ENCODE measurements around the gene KITLG. TPM values are rescaled to one million over a fixed set of nuclear protein-coding genes. Genes with fewer than 3 reads are reported as not detected.
A peak's percentile ranks its signal among the peaks of the same experiment; 100 is the strongest.

Gene KITLG, protein sequence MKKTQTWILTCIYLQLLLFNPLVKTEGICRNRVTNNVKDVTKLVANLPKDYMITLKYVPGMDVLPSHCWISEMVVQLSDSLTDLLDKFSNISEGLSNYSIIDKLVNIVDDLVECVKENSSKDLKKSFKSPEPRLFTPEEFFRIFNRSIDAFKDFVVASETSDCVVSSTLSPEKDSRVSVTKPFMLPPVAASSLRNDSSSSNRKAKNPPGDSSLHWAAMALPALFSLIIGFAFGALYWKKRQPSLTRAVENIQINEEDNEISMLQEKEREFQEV
- total RNA-seq (2014; rRNA removed; shearing (Covaris generic)) (10.7 and 12.1 TPM in 2 replicates), polyA plus RNA-seq (2016; fragmentation: Nextera tagmentation; extraction: Ambion mirVana) (2.5 and 3.1 TPM in 2 replicates)
- long read RNA-seq, partial matches to known transcripts, result 0 of 1 reads
- long read RNA-seq, other reads (novel, unspliced or antisense), result 1 of 1 reads

DNA sequence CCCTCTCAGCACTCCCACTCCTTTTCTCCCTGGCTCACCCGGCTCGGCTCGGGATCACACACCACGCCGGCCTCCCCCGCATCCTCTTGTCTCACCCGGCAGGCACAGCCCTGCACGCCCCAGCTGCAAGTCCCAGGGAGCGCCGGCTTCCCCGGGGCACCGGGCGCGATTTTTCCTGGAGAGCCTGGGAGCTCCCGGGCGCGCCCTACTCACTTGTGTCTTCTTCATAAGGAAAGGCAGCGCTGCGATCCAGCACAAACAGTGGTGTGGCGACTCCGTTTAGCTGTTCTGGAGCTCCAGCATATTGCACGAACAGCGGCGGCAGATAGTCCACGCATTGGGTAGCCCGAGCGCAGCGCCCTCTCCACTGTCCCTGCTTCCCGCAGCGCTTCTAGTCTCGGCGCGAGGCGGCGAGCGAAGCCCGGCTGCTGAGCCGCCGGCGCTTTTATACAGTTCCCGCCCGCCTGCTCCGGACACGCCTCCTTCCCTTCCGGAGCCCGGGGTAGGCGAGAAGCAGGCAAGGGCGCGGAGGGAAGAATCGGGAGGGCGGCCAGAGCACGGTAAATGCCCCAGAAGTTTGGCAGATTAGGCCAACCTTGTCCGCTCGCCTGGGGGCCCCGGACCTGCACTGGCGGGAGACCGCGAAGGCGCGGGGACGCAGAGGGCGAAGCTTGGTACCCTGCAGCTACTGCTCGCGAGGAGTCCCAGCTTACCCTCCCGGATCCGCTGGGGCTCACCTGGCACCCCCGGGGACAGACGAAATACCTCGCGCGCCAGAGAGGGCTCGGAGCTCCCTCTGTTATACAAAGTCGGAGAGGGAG lies at the start of gene KITLG:
TSS of gene KITLG (minus strand) at position 421 of the 821 bp plus-strand sequence. CDS start at position 228, 193 bp downstream.
- H2AFZ ChIP-seq, result peak within 1 kb of the TSS; percentile 77
- H4K20me1 ChIP-seq (replicated peaks; ENCODE audit: insufficient read depth), result peaks cover 9% of the 10 kb centered on the region; the same call in 1 of the 2 replicates
- H3K27ac Mint-ChIP-seq, result no peak within 1 kb of the TSS
- peak within 1 kb of the TSS; percentile 93 for H3K4me2 ChIP-seq
- no peaks in the 10 kb centered on the region for H3K9me2 ChIP-seq (ENCODE audit: insufficient read depth)
- peaks cover 17% of the 10 kb centered on the region; the same call in 1 of the 2 replicates for H3K79me2 ChIP-seq (replicated peaks; ENCODE audit: insufficient read depth)
- peaks cover 47% of the 10 kb centered on the region for H3K4me1 ChIP-seq (ENCODE audit: insufficient read depth)
- peaks cover 2% of the 10 kb centered on the region for H3K36me3 Mint-ChIP-seq (ENCODE audit: low read depth)
- TF ChIP-seq EZH2phosphoT487 (IDR thresholded peaks at IDR 0.05; ENCODE audit: unreplicated experiment) (no peak), POLR2AphosphoS5 (IDR thresholded peaks at IDR 0.05; ENCODE audit: low read depth) (peak; percentile 72), NANOG (IDR thresholded peaks at IDR 0.05; ENCODE audit: borderline replicate concordance) (no peak), ZNF114 (CRISPR knock-in tag; IDR thresholded peaks at IDR 0.05) (peak; percentile 80; the same call in 1 of the 2 replicates)
- TF ChIP-seq, protein P1, sequence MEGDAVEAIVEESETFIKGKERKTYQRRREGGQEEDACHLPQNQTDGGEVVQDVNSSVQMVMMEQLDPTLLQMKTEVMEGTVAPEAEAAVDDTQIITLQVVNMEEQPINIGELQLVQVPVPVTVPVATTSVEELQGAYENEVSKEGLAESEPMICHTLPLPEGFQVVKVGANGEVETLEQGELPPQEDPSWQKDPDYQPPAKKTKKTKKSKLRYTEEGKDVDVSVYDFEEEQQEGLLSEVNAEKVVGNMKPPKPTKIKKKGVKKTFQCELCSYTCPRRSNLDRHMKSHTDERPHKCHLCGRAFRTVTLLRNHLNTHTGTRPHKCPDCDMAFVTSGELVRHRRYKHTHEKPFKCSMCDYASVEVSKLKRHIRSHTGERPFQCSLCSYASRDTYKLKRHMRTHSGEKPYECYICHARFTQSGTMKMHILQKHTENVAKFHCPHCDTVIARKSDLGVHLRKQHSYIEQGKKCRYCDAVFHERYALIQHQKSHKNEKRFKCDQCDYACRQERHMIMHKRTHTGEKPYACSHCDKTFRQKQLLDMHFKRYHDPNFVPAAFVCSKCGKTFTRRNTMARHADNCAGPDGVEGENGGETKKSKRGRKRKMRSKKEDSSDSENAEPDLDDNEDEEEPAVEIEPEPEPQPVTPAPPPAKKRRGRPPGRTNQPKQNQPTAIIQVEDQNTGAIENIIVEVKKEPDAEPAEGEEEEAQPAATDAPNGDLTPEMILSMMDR (conservative IDR thresholded peaks at IDR 0.05; ENCODE audit: low read depth in 2 of 2), result peak in 1 of 2 experiments; percentile 32; a peak in 2 of 4 replicates
- TF ChIP-seq, protein P2, sequence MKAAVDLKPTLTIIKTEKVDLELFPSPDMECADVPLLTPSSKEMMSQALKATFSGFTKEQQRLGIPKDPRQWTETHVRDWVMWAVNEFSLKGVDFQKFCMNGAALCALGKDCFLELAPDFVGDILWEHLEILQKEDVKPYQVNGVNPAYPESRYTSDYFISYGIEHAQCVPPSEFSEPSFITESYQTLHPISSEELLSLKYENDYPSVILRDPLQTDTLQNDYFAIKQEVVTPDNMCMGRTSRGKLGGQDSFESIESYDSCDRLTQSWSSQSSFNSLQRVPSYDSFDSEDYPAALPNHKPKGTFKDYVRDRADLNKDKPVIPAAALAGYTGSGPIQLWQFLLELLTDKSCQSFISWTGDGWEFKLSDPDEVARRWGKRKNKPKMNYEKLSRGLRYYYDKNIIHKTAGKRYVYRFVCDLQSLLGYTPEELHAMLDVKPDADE (IDR thresholded peaks at IDR 0.05), result no peak
- DNase-seq (ENCODE audit: low spot score) (peak; percentile 92), ATAC-seq (peak; percentile 81)
- H3K27me3 Mint-ChIP-seq (ENCODE audit: insufficient read depth, low read depth, poor library complexity), result peaks cover 13% of the 10 kb centered on the region
- no peaks in the 10 kb centered on the region for H3F3A ChIP-seq (replicated peaks; ENCODE audit: low read depth)
- peak within 1 kb of the TSS; percentile 83 for H3K4me3 ChIP-seq
- no peaks in the 10 kb centered on the region for H3K36me3 ChIP-seq (ENCODE audit: insufficient read depth)
- no peak within 1 kb of the TSS for H3K27ac ChIP-seq (ENCODE audit: low read depth)
- H3K27me3 ChIP-seq (ENCODE audit: insufficient read depth), result peaks cover 43% of the 10 kb centered on the region
- peak within 1 kb of the TSS; percentile 86 for H3K4me3 Mint-ChIP-seq
- H3K9me3 Mint-ChIP-seq, result peaks cover 7% of the 10 kb centered on the region; the same call in 2 of the 3 replicates
- H3K4me1 Mint-ChIP-seq, result peaks cover 41% of the 10 kb centered on the region

DNA sequence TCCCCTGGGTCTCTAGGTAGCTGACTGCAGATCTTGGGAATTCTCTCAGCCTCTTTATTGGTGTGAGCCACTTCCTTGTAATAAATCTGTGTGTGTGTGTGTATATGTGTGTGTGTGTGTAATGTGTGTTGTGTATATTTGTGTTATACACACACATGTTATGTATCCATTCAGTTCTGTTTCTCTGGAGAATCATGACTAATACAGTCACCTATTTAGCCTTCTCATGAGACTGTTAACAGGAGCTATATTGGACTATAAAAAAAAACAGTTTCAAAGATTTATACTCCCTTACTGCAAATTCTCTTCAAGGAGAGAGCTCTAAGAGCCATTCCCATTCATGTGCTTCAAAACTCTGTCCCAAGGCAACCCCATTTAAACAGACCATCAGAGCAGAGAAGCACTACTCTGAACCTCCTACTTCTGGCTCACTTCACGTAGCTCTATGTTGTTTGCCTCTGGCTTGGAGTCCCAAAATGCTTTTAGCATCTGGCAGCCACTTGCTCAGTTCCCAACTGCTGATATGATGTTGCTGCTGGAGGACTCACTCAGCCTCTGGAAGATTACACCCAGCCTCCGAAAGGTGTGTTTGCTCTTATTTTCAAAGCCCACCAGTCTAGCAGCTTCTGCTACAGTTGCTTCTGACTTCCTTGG lies 48.7 kb upstream of the KITLG start:
- Mint-ChIP-seq H3K9me3 (no peaks in the 10 kb centered on the region), H3K27me3 (ENCODE audit: insufficient read depth, low read depth, poor library complexity) (no peaks in the 10 kb centered on the region), H3K4me3 (no peak overlapping the region), H3K36me3 (ENCODE audit: low read depth) (no peaks in the 10 kb centered on the region), H3K4me1 (peaks cover 9% of the 10 kb centered on the region), H3K27ac (no peak overlapping the region)
- no peak overlapping the region for H3K4me2 ChIP-seq
- H3K36me3 ChIP-seq (ENCODE audit: insufficient read depth), result no peaks in the 10 kb centered on the region
- H3K27ac ChIP-seq (ENCODE audit: low read depth), result no peak overlapping the region
- no peak overlapping the region for H2AFZ ChIP-seq
- H3K4me3 ChIP-seq, result no peak overlapping the region
- no peaks in the 10 kb centered on the region for H3K27me3 ChIP-seq (ENCODE audit: insufficient read depth)
- H3K9me2 ChIP-seq (ENCODE audit: insufficient read depth), result no peaks in the 10 kb centered on the region
- no peaks in the 10 kb centered on the region for H3F3A ChIP-seq (replicated peaks; ENCODE audit: low read depth)
- peaks cover 9% of the 10 kb centered on the region for H3K4me1 ChIP-seq (ENCODE audit: insufficient read depth)
- DNase-seq (ENCODE audit: low spot score) (no peak), ATAC-seq (no peak)
- H3K79me2 ChIP-seq (replicated peaks; ENCODE audit: insufficient read depth), result no peaks in the 10 kb centered on the region
- no peaks in the 10 kb centered on the region for H4K20me1 ChIP-seq (replicated peaks; ENCODE audit: insufficient read depth)
- TF ChIP-seq, protein P2 (IDR thresholded peaks at IDR 0.05), result no peak
- TF ChIP-seq, protein P1 (conservative IDR thresholded peaks at IDR 0.05; ENCODE audit: low read depth in 2 of 2), result no peak
- TF ChIP-seq POLR2AphosphoS5 (IDR thresholded peaks at IDR 0.05; ENCODE audit: low read depth), result no peak
- TF ChIP-seq EZH2phosphoT487 (IDR thresholded peaks at IDR 0.05; ENCODE audit: unreplicated experiment), result no peak
- no peak for TF ChIP-seq JUNB (IDR thresholded peaks at IDR 0.05; ENCODE audit: unreplicated experiment)
- no peak for TF ChIP-seq ZNF331 (CRISPR knock-in tag; IDR thresholded peaks at IDR 0.05; ENCODE audit: low read depth)
- no peak for TF ChIP-seq STAT1 (IDR thresholded peaks at IDR 0.05; ENCODE audit: unreplicated experiment)
- TF ChIP-seq EZH2 (IDR thresholded peaks at IDR 0.05; ENCODE audit: low read depth, unreplicated experiment), result no peak

Measured in GM23338 (cell line).